Measurements from ENCODE around the gene UNC50. TPM values are rescaled to one million over a fixed set of nuclear protein-coding genes. Genes with fewer than 3 reads are reported as not detected.
A peak's percentile ranks its signal among the peaks of the same experiment; 100 is the strongest.

The UNC50 gene
- total RNA-seq, 1 donor from 2014 or later: 43.0 TPM

- TF ChIP-seq CTCF (conservative IDR thresholded peaks at IDR 0.05; ENCODE audit: low read depth, low read length): peak; percentile 51
- H3K4me3 ChIP-seq (ENCODE audit: low read depth, low read length): no peak overlapping the region
- no peak for DNase-seq (ENCODE audit: low read depth)
Observed at GRCh38 chr2:98634406-98635092, 26.2 kb downstream of the UNC50 start.

- no peak for DNase-seq (ENCODE audit: low read depth)
- no peak overlapping the region for H3K4me3 ChIP-seq (ENCODE audit: low read depth, low read length)
- no peak for TF ChIP-seq CTCF (conservative IDR thresholded peaks at IDR 0.05; ENCODE audit: low read depth, low read length)
Observed at GRCh38 chr2:98637401-98638147, 29.2 kb downstream of the UNC50 start.

GRCh38 chr2:98643496-98644100 lies 35.2 kb downstream of the UNC50 start:
- H3K4me3 ChIP-seq (ENCODE audit: low read depth, low read length): no peak overlapping the region
- no peak for DNase-seq (ENCODE audit: low read depth)
- TF ChIP-seq CTCF (conservative IDR thresholded peaks at IDR 0.05; ENCODE audit: low read depth, low read length): no peak

- no peak overlapping the region for H3K4me3 ChIP-seq (ENCODE audit: low read depth, low read length)
- no peak for DNase-seq (ENCODE audit: low read depth)
- no peak for TF ChIP-seq CTCF (conservative IDR thresholded peaks at IDR 0.05; ENCODE audit: low read depth, low read length)
Observed at GRCh38 chr2:98647636-98648035, 39.2 kb downstream of the UNC50 start.

GRCh38 chr2:98648451-98648850 lies 40.1 kb downstream of the UNC50 start:
- no peak for TF ChIP-seq CTCF (conservative IDR thresholded peaks at IDR 0.05; ENCODE audit: low read depth, low read length)
- no peak for DNase-seq (ENCODE audit: low read depth)
- H3K4me3 ChIP-seq (ENCODE audit: low read depth, low read length): no peak overlapping the region

- peak; percentile 100 for TF ChIP-seq CTCF (conservative IDR thresholded peaks at IDR 0.05; ENCODE audit: low read depth, low read length)
- H3K4me3 ChIP-seq (ENCODE audit: low read depth, low read length): no peak overlapping the region
- DNase-seq (ENCODE audit: low read depth): no peak
Observed at GRCh38 chr2:98649135-98649991, 41.0 kb downstream of the UNC50 start.
